Vagina (tissue), 2 donors: ENCODE measurements around the gene TMX3.

ENCODE experiments used
- POLR2A ChIP-seq, 2 donors: fragments of 450-650 bp; IDR thresholded peaks; one replicate each; pipeline ENCODE4 v1.6.1; 2017; ENCODE audit warnings: antibody characterized with exemption in 2 of 2, mild to moderate bottlenecking in 2 of 2, moderate library complexity in 2 of 2
- POLR2AphosphoS5 ChIP-seq, 2 donors: sonication (generic); formaldehyde crosslinking; IDR thresholded peaks; one replicate each; pipeline ENCODE4 v1.9.0; 2017; ENCODE audit warnings: antibody characterized with exemption in 2 of 2, mild to moderate bottlenecking in 2 of 2, low read depth in 1 of 2; ENCODE audit not compliant: insufficient read depth in 1 of 2
- TF ChIP-seq, protein P1 (sequence below), 3 experiments: fragments of 450-650 bp in 2 of 3; fragments of 200-600 bp in 1 of 3; sonication (generic) in 1 of 3; IDR thresholded peaks; one replicate each; pipeline ENCODE4 v1.5.1; 2017 to 2019; ENCODE audit warnings: antibody characterized with exemption in 3 of 3, mild to moderate bottlenecking in 2 of 3, moderate library complexity in 2 of 3

DNA sequence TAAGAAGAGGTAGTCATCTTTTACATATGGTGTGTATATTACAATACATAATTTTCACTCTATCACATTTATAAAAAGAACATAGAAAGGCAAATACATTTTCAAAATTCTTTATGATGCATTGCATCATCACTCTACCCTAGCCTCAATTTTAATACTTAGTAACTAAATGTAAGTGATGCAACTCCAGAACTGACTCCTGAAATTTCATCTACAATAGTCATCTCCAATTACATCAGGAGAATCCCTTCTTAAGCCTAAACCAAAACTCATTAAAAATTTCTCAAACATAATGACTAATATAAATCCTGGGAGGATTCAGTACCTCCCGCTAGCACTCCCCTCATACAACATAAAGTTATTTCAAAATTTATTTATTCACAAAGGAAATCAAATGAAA is 15.9 kb downstream of the TMX3 start:
- TF ChIP-seq, protein P1, sequence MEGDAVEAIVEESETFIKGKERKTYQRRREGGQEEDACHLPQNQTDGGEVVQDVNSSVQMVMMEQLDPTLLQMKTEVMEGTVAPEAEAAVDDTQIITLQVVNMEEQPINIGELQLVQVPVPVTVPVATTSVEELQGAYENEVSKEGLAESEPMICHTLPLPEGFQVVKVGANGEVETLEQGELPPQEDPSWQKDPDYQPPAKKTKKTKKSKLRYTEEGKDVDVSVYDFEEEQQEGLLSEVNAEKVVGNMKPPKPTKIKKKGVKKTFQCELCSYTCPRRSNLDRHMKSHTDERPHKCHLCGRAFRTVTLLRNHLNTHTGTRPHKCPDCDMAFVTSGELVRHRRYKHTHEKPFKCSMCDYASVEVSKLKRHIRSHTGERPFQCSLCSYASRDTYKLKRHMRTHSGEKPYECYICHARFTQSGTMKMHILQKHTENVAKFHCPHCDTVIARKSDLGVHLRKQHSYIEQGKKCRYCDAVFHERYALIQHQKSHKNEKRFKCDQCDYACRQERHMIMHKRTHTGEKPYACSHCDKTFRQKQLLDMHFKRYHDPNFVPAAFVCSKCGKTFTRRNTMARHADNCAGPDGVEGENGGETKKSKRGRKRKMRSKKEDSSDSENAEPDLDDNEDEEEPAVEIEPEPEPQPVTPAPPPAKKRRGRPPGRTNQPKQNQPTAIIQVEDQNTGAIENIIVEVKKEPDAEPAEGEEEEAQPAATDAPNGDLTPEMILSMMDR (IDR thresholded peaks at IDR 0.05): no peak
- TF ChIP-seq POLR2A (IDR thresholded peaks at IDR 0.05) (no peak), POLR2AphosphoS5 (IDR thresholded peaks at IDR 0.05; ENCODE audit: insufficient read depth in 1 of 2, low read depth in 1 of 2) (no peak)
